ENCODE measurements around the gene OR2B2. TPM values are rescaled to one million over a fixed set of nuclear protein-coding genes. Genes with fewer than 3 reads are reported as not detected.

OR2B2 gene
- total and polyA plus RNA-seq, 2 of the 4 experiments (the other 2 are of a cell fraction), result not detected

DNA sequence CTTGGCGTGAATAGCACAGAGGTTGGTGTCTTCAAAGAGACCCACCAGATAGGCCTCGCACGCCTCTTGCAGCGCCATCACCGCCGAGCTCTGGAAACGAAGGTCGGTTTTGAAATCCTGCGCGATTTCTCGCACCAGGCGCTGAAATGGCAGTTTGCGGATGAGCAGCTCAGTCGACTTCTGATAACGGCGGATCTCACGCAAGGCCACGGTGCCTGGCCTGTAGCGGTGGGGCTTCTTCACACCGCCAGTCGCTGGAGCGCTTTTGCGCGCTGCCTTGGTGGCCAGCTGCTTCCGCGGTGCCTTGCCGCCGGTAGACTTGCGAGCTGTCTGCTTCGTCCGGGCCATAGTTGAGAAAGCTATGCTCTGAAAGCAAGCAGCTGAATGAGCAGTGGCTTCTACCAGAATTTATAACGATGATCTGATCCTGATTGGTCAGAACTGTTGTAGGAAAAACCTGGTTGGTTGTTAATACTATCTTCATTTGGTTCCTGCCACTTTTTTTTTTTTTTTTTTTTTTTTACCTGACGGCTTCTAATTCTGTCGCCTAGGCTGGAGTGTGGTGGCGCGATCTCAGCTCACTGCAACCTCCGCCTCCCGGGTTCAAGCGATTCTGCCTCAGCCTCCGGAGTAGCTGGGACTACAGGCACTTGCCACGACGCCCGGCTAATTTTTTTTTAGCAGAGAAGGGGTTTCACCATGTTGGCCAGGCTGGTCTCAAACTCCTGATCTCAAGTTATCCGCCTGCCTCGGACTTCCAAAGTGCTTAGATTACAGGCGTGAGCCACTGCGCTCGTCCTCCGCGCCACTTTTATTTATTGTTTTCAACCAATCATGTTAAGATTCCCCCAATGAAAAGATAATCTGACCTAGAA is 21.5 kb downstream of the OR2B2 start:
- Histone ChIP-seq H3K4me2 (ENCODE audit: low read depth, low read length) (peak overlapping the region; percentile 87), H3K4me3 (ENCODE audit: insufficient read depth, low read depth, low read length) (peak overlapping the region; percentile 43), H2BK15ac (ENCODE audit: low read depth, low read length) (no peak overlapping the region), H4K8ac (ENCODE audit: low read depth in 2 of 2, low read length in 2 of 2) (0 out of 4 replicates have a peak overlapping the region, but pooled peaks of 1 of the 2 experiments have one; percentile 12), H3K79me1 (ENCODE audit: low read depth in 1 of 2, low read length in 2 of 2) (peaks cover 0 to 6% of the 10 kb centered on the region in 2 experiments; a peak in 1 of 4 replicates), H3K27ac (ENCODE audit: insufficient read depth, low read length) (peak overlapping the region; percentile 40), H3K4me1 (ENCODE audit: control insufficient read depth, insufficient read depth, low read length) (peaks cover 5% of the 10 kb centered on the region), H3K36me3 (ENCODE audit: control insufficient read depth, insufficient read depth, low read length) (no peaks in the 10 kb centered on the region), H3K9me3 (ENCODE audit: control insufficient read depth, insufficient read depth, low read length) (no peaks in the 10 kb centered on the region), H2BK5ac (ENCODE audit: low read depth, low read length, poor library complexity, severe bottlenecking) (peak overlapping the region; percentile 41), H2AK5ac (ENCODE audit: low read depth, low read length) (no peak overlapping the region), H3K4ac (ENCODE audit: low read depth, low read length) (peak overlapping the region; percentile 6; the same call in 1 of the 2 replicates), H4K20me1 (ENCODE audit: insufficient read depth, low read length) (no peaks in the 10 kb centered on the region), H3K9me1 (ENCODE audit: insufficient read depth, low read length) (0 out of 2 replicates have a peak, but pooled peaks cover 3% of the 10 kb centered on the region), H3K14ac (replicated peaks; ENCODE audit: low read depth, low read length) (peak overlapping the region; percentile 23; the same call in 1 of the 2 replicates), H3K27me3 (ENCODE audit: control insufficient read depth, insufficient read depth, low read length) (no peaks in the 10 kb centered on the region), H2BK120ac (ENCODE audit: low read depth, low read length) (no peak overlapping the region), H3K56ac (ENCODE audit: extremely low read depth, insufficient read depth, low read length) (0 out of 2 replicates have a peak overlapping the region, but pooled peaks have one; percentile 20), H3K18ac (ENCODE audit: low read depth, low read length) (peak overlapping the region; percentile 6), H2BK20ac (ENCODE audit: low read depth, low read length) (no peak overlapping the region), H2AK9ac (replicated peaks; ENCODE audit: low read depth, low read length, poor library complexity) (no peak overlapping the region), H3K23ac (ENCODE audit: low read depth, low read length) (peak overlapping the region; percentile 82), H2AFZ (replicated peaks; ENCODE audit: low read length, poor library complexity) (peak overlapping the region; percentile 79), H3K9ac (ENCODE audit: low read depth, low read length) (peak overlapping the region; percentile 37), H4K91ac (ENCODE audit: insufficient read depth, low read depth, low read length) (no peak overlapping the region), H4K5ac (ENCODE audit: low read depth, low read length) (peak overlapping the region; percentile 3; the same call in 1 of the 2 replicates)
- WGBS, 2 experiments (ENCODE audit: extremely low coverage in 2 of 2, insufficient read length in 1 of 2), result 1% methylated on average over 24 of the region's 50 CpGs; no CpG with 5 or more reads in 1 of the 2 experiments
- TSS peak; percentile 69 for BruUV-seq (replicated peaks)
- ChIA-PET POLR2A (ENCODE audit: unreplicated experiment) (interaction anchor here (0.7 to 1.8 kb wide), 7 partner anchors 18 to 1767 kb away, joined by 3 to 13 read pairs (median 7); a partner anchor contains a TSS), CTCF (interaction anchor here (0.7 to 0.9 kb wide), 3 partner anchors 16 to 62 kb away, joined by 3 read pairs; a partner anchor contains a TSS)
- in situ Hi-C loops (cut with MboI; ENCODE audit: low sequenced_read_pairs) (loop anchor here (5.0 to 10.0 kb wide), 3 partner anchors 83 to 743 kb away; partner anchors contain the start of gene ZNF184), intact Hi-C loops (cut with micrococcal nuclease) (loop anchor here (2.0 to 10.0 kb wide), 3 partner anchors 18 to 743 kb away; a partner anchor contains a TSS), dilution Hi-C loops (cut with HindIII; ENCODE audit: low sequenced_read_pairs, unreplicated experiment) (loop anchor here (25.0 kb wide), 1 partner anchor 753 kb away; a partner anchor contains a TSS)
- DNase-seq (peak; percentile 97), ATAC-seq (ENCODE audit: low read depth) (peak; percentile 53)
- TF ChIP-seq, protein P1, sequence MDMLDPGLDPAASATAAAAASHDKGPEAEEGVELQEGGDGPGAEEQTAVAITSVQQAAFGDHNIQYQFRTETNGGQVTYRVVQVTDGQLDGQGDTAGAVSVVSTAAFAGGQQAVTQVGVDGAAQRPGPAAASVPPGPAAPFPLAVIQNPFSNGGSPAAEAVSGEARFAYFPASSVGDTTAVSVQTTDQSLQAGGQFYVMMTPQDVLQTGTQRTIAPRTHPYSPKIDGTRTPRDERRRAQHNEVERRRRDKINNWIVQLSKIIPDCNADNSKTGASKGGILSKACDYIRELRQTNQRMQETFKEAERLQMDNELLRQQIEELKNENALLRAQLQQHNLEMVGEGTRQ (IDR thresholded peaks at IDR 0.05; ENCODE audit: low read depth, low read length), result 0 out of 2 replicates have a peak, but pooled peaks have one; percentile 6
- TF ChIP-seq NFE2L2 (IDR thresholded peaks at IDR 0.05; ENCODE audit: low read depth, low read length) (0 out of 2 replicates have a peak, but pooled peaks have one; percentile 12), RCOR1 (IDR thresholded peaks at IDR 0.05; ENCODE audit: insufficient replicate concordance, low read length) (no peak), POLR2A (IDR thresholded peaks at IDR 0.05; ENCODE audit: low read depth, low read length) (peak; percentile 94)

All from IMR-90 (cell line).